ENCODE results near the gene CHTF18.
"Not testable (repeated sequence)": the region's sequence is repeated elsewhere in the genome, so short reads cannot be mapped to it uniquely, and the experiment has no call there.

Gene CHTF18

DNA sequence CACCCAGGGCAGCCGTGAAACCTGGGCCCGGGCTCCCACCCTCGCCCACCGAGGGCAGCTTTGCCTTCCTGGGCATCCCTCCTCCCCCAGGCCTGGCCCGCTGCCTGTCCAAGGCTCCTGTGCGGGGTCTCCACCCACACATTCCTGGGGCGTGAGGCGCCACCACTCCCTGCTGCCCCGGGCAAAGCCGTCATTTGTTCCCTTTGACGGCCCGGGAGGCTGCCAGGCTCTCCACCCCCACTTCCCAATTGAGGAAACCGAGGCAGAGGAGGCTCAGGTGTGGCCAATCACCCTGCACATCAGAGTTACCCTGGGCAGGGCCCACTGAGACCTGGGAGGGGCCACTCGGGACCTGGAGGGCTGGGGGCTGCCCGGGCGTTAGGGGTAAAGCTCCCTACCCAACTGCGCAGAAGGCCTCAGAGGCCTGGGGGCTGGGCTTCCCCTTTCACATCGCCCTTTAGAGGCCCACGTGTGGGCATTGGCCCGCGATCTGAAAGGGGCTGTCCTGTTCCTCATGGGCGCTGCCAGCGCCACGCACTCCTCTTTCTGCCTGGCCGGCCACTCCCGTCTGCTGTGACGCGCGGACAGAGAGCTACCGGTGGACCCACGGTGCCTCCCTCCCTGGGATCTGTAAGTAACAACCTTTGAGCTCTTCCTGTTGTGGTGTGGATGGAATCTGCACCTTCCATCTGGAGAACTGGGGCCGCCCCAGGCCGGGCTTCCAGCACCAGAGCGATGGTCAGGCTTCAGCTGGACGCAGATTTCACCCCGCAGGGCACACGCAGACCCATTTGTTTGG lies 27.7 kb upstream of the CHTF18 start, which contains the start of gene MSLN:
TSS of gene MSLN (plus strand) at position 190 of the 799 bp plus-strand sequence. CDS start 1,947 bp downstream, outside the sequence.
- no peak for FAIRE-seq

GRCh38 chr16:761625-762513 lies 26.6 kb upstream of the CHTF18 start:
- FAIRE-seq, result no peak

GRCh38 chr16:762595-763268 lies 25.7 kb upstream of the CHTF18 start:
- FAIRE-seq, result no peak

- no peak for FAIRE-seq
Measured at GRCh38 chr16:763369-764183, 24.8 kb upstream of the CHTF18 start.

DNA sequence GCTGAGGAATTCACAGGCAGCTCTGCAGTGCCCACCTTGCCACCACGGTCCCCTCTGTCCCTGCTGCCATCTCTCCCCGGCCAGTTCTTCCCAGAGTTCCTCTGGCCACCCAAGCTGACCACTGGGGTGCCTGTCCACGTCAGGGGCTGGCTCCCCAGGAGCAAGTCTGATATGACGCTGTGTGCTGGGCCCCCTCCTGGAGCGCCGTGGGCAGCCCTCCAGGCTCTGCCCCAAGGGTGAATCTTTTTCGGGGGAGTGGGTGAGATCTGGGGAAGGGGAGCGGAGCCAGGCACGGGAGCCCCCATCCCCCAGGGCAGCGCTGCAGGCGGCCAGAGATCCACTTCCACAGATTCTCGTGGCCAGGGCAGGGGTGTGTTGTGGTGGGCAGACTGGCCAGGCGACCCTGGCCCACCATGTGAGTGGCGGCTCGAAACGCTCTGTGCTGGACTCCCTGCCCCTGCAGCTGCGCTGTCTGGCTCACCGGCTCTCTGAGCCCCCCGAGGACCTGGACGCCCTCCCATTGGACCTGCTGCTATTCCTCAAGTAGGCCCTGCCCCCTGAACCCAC lies 24.2 kb upstream of the CHTF18 start:
- no peak for FAIRE-seq

GRCh38 chr16:764848-765487 lies 23.5 kb upstream of the CHTF18 start:
- no peak for FAIRE-seq

DNA sequence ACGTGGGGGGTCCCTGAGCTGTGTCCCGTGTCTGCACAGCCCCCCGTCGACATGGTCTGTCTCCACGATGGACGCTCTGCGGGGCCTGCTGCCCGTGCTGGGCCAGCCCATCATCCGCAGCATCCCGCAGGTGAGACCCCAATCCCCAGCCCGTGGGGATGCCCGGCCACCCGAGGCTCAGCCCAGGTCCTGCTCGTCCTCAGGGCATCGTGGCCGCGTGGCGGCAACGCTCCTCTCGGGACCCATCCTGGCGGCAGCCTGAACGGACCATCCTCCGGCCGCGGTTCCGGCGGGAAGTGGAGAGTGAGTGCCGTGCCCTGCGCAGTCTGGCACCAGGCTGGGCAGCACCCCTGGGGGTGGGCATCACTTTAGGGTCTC lies 22.9 kb upstream of the CHTF18 start:
- FAIRE-seq, result no peak

- no peak for FAIRE-seq
Measured at GRCh38 chr16:766008-766819, 22.2 kb upstream of the CHTF18 start.

DNA sequence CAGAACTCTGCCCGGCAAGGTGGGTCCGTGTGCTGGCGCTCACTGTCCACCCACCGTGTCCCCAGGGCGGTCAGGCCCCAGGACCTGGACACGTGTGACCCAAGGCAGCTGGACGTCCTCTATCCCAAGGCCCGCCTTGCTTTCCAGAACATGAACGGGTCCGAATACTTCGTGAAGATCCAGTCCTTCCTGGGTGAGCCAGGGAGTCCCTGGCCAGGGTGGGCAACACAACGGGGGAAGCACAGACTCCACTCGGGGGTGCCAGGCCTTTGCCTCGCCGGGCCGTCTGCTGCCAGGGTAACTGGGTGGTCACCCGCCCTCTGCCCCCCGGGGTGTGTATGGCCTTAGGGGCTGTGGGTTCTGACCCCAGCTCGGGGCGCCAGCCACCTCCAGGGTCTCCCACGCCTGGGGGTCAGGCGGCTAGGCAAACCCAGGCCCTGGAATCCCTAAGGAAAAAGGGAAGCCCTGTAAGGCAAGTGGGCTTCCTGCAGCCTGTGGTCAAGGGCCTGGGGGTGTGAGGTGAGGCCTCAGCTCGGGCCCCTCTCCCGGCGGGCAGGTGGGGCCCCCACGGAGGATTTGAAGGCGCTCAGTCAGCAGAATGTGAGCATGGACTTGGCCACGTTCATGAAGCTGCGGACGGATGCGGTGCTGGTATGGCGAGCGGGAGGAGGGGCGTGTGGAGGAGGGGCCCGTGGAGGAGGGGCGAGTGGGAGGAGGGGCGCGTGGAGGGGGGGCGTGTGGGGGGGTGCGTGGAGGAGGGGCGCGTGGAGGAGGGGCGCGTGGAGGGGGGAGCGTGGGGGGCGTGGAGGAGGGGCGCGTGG lies 21.4 kb upstream of the CHTF18 start:
- FAIRE-seq, result no peak

DNA sequence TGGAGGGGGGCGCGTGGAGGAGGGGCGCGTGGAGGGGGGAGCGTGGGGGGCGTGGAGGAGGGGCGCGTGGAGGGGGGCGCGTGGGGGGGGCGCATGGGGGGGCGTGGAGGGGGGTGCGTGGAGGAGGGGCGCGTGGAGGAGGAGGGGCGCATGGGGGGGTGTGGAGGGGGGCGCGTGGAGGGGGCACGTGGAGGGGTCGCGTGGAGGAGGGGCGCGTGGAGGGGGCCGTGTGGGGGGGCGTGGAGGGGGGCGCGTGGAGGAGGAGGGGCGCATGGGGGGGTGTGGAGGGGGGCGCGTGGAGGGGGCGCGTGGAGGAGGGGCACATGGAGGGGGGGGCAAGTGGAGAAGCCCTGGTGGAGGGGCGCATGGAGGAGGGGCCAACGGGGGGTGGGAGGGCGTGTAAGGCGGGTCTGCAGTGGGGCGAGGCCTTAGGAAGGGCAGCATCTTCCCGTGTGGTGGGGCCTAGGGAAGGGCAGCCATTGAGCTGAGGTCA lies 20.6 kb upstream of the CHTF18 start:
- FAIRE-seq, result no peak

- FAIRE-seq, result no peak
Measured at GRCh38 chr16:768428-768827, 20.0 kb upstream of the CHTF18 start.

DNA sequence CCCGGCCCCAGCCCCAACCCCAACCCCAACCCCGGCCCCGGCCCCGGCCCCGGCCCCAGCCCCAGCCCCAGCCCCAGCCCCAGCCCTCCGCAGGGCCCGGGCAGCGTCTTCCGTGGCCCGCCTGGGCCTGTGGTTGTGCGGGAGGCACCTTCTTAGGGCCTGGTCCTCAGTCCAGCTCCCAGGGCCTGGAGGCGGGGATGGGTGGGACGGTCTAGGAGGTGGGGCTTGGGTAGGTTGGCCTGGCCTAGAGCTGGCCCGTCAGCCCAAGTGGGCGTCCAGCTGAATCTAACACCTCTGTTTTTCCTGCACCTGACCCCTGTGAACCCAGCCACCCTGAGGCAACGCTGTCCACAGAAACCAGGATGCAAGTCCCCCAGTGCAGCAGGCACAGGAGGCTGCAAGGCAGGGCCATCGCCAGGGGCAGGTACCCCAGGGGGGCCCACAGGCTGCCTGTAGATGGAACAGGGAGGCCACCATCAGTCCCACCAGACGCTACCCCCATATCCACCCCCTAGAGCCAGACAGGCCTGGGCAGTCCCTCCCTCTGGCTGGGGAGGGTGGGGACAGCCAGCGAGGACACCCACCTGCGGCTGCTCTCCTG lies 19.1 kb upstream of the CHTF18 start:
- no peak for FAIRE-seq

- no peak for FAIRE-seq
Measured at GRCh38 chr16:769934-770333, 18.5 kb upstream of the CHTF18 start.

DNA sequence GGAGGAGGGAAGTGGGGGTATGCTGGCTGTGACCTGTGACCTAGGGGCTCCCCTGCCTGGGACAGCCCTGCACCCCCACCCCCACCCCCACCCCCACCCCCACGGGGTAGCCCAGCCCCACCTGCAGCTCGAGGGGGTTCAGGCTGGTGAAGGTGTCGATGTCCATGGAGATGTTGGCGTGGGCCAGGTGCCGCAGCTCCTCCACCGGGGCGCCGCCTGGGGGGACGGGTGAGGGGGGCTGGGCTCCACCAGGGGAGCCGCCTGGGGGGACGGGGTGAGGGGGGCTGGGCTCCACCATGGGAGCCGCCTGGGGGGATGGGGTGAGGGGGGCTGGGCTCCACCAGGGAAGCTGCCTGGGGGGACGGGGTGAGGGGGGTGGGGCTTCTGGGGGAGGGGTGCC lies 18.0 kb upstream of the CHTF18 start:
- no peak for FAIRE-seq

- FAIRE-seq, result no peak
Measured at GRCh38 chr16:772959-773358, 15.5 kb upstream of the CHTF18 start.

GRCh38 chr16:774086-775001 lies 14.1 kb upstream of the CHTF18 start:
- FAIRE-seq, result no peak

DNA sequence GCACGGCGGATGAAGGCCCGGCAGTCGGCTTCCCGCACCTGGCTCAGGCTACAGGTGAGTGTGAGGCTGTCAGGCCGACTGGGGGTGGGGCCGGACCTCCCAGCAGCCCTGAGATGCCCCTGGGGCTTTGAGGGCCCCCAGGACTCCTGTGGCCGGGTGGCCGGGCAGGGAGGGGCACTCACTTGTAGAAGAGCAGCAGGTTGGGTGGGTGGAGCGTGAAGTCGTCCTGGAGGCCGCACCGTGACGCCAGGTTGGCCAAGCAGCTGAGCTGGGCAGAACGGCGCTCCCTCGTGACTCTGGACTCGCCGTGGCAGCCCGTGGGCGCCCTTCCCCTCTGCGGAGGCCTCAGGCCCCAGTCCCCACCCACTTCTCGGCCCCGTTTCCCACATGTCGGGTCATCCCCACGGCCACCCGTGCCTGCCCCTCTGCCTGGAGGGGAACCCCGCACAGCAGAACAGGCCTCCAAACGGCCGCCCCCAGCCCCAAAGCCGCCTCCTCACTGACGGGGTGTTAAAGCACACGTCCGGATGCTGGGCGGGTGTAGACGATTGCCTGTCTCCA lies 13.1 kb upstream of the CHTF18 start:
- no peak for FAIRE-seq

DNA sequence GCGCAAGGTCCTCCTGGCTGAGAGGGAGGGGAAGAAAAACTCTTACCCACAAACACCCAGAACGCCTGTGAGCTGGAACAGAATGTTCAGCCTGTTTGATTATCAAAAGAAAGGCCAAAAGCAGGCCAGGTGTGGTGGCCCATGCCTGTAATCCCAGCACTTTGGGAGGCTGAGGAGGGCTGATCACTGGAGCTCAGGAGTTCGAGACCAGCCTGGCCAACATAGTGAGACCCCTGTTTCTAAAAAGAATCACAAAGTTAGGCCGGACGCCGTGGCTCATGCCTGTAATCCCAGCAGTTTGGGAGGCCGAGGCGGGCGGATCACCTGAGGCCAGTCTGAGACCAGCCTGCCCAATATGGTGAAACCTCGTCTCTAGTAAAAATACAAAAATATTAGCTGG lies 12.1 kb upstream of the CHTF18 start:
- FAIRE-seq, result not testable (repeated sequence)
